B cell (primary cell): ENCODE results near the gene GPRC5B. TPM values are rescaled to one million over a fixed set of nuclear protein-coding genes. Genes with fewer than 3 reads are reported as not detected.

Source experiments
- ATAC-seq: fragments of 200-7000 bp; cut with Tn5 transposase; one replicate; pipeline ENCODE4 v1.10.0; 2021; ENCODE audit warnings: low read depth, mild to moderate bottlenecking, moderate number of reproducible peaks, moderate library complexity
- CTCF ChIA-PET: fragments of 350-600 bp; sonication (Branson Sonifier 250); formaldehyde crosslinking; loops from one replicate; lab custom pipeline; 2021; ENCODE audit warnings: antibody characterized with exemption, inconsistent platforms; lab: Charles Lee
- POLR2A ChIA-PET: fragments of 350-600 bp; sonication (Branson Sonifier 250); formaldehyde crosslinking; loops from one replicate; lab custom pipeline; 2021; ENCODE audit warnings: antibody characterized with exemption; lab: Charles Lee
- DNase-seq: peaks from one replicate; pipeline ENCODE4 v3.0.0; 2013
- H2AFZ ChIP-seq: 2 replicates; pipeline ENCODE4 v1.6.1; 2012; ENCODE audit warnings: mild to moderate bottlenecking, low read depth, low read length; ENCODE audit not compliant: insufficient read depth, poor library complexity, severe bottlenecking
- H3K27ac ChIP-seq, 2 donors: 1 replicate in 1 of 2; 2 replicates in 1 of 2; pipeline ENCODE4 v1.5.1; 2012 to 2013; ENCODE audit warnings: low read length in 2 of 2, mild to moderate bottlenecking in 2 of 2, moderate library complexity in 1 of 2
- H3K27me3 ChIP-seq, 4 experiments: fragments of 200-600 bp in 1 of 4; sonication (generic) in 1 of 4; replicated peaks in 1 of 4; 1 replicate in 2 of 4; 2 replicates in 2 of 4; pipeline versions ENCODE4 v1.6.1 to v1.7.0; 2013 to 2016; ENCODE audit warnings: low read length in 3 of 4, mild to moderate bottlenecking in 2 of 4, mixed read lengths in 1 of 4, moderate library complexity in 1 of 4; ENCODE audit not compliant: insufficient read depth in 4 of 4, control insufficient read depth in 3 of 4; ENCODE audit errors: control extremely low read depth in 1 of 4
- H3K36me3 ChIP-seq, 2 experiments: replicated peaks in 1 of 2; 1 replicate in 1 of 2; 2 replicates in 1 of 2; pipeline versions ENCODE4 v1.6.1 to v1.7.1; 2013; ENCODE audit warnings: low read length in 1 of 2; ENCODE audit not compliant: insufficient read depth in 2 of 2, control insufficient read depth in 1 of 2; ENCODE audit errors: control extremely low read depth in 1 of 2, extremely low read depth in 1 of 2
- H3K4me1 ChIP-seq, 2 donors: fragments of 200-600 bp in 1 of 2; sonication (generic) in 1 of 2; 1 replicate in 1 of 2; 2 replicates in 1 of 2; pipeline versions ENCODE4 v1.5.1 to v1.6.1; 2013 to 2017; ENCODE audit warnings: low read length in 2 of 2; ENCODE audit not compliant: control insufficient read depth in 2 of 2, insufficient read depth in 2 of 2
- H3K4me2 ChIP-seq: replicated peaks from 2 replicates; pipeline ENCODE3; 2012; ENCODE audit warnings: mild to moderate bottlenecking, low read depth, low read length; ENCODE audit not compliant: poor library complexity, severe bottlenecking
- H3K4me3 ChIP-seq, 5 experiments: fragments of 200-600 bp in 1 of 5; sonication (generic) in 1 of 5; 1 replicate in 3 of 5; 2 replicates in 2 of 5; pipeline versions ENCODE4 v1.5.1 to v1.7.0; 2011 to 2016; ENCODE audit warnings: low read length in 4 of 5, mild to moderate bottlenecking in 4 of 5, low read depth in 2 of 5, control low read depth in 1 of 5, moderate library complexity in 1 of 5; ENCODE audit not compliant: insufficient read depth in 1 of 5; ENCODE audit errors: control extremely low read depth in 1 of 5, extremely low read depth in 1 of 5
- H3K79me2 ChIP-seq: fragments of 200-600 bp; sonication (generic); one replicate; pipeline ENCODE4 v1.6.0; 2016; ENCODE audit warnings: low read length; ENCODE audit not compliant: control insufficient read depth, insufficient read depth
- H3K9ac ChIP-seq: fragments of 200-600 bp; sonication (generic); 2 replicates; pipeline ENCODE4 v1.6.1; 2017; ENCODE audit warnings: mild to moderate bottlenecking, low read length, moderate library complexity
- H3K9me3 ChIP-seq, 3 donors: one replicate each; pipeline versions ENCODE4 v1.6.1 to v1.7.1; 2013; ENCODE audit warnings: low read length in 2 of 3; ENCODE audit not compliant: control insufficient read depth in 2 of 3, insufficient read depth in 1 of 3; ENCODE audit errors: control extremely low read depth in 1 of 3
- H4K20me1 ChIP-seq: 2 replicates; pipeline ENCODE4 v1.6.0; 2012; ENCODE audit warnings: mild to moderate bottlenecking, low read length; ENCODE audit not compliant: insufficient read depth, control insufficient read depth, poor library complexity, severe bottlenecking
- H3K27ac Mint-ChIP-seq: one replicate; pipeline ENCODE4 v1.8.0; 2021; ENCODE audit warnings: mixed read lengths
- H3K27me3 Mint-ChIP-seq: one replicate; pipeline ENCODE4 v1.8.0; 2021; ENCODE audit warnings: mixed read lengths
- H3K4me1 Mint-ChIP-seq: one replicate; pipeline ENCODE4 v1.8.0; 2021; ENCODE audit warnings: mixed read lengths
- H3K4me3 Mint-ChIP-seq: one replicate; pipeline ENCODE4 v1.8.0; 2021; ENCODE audit warnings: mixed read lengths
- H3K9me3 Mint-ChIP-seq: one replicate; pipeline ENCODE4 v1.8.0; 2022; ENCODE audit warnings: mixed read lengths; ENCODE audit not compliant: insufficient read depth
- EZH2 ChIP-seq: IDR thresholded peaks from 2 replicates; pipeline ENCODE4 v1.6.1; 2012; ENCODE audit warnings: borderline replicate concordance, low read depth, mild to moderate bottlenecking, moderate library complexity, low read length; ENCODE audit not compliant: insufficient read depth, poor library complexity, severe bottlenecking
- WGBS: methylation state at CpG from one replicate; pipeline ENCODE4 v1.1.5; 2013; ENCODE audit warnings: missing lambda C conversion rate; ENCODE audit not compliant: insufficient coverage; 5-methylcytosine and 5-hydroxymethylcytosine counted together
- intact Hi-C: fragments of 100-400 bp; cut with micrococcal nuclease; formaldehyde crosslinking; loops from one replicate; pipeline ENCODE4 v1.10.0; 2022
- polyA plus RNA-seq: library from polyadenylated mRNA; depleted of rRNA; stranded (reverse); fragments of >200 nt; gene quantifications from 2 replicates; pipeline ENCODE4 v1.2.3, GENCODE V29; 2012
- total RNA-seq, 2 donors: library from RNA; stranded (reverse); fragments of 120-200 nt in 1 of 2; gene quantifications; 1 replicate in 1 of 2; 2 replicates in 1 of 2; pipeline versions ENCODE4 v1.2.3 to v1.2.4, GENCODE V29; 2013 to 2022
- TF ChIP-seq, protein P1 (sequence below): fragments of 200-600 bp; IDR thresholded peaks from one replicate; pipeline ENCODE4 v1.8.0; 2022; ENCODE audit warnings: antibody characterized with exemption, mild to moderate bottlenecking

Gene GPRC5B
- total and polyA plus RNA-seq, 2 donors (not counting 1 experiment from before 2014, with no cell fraction given): not detected

DNA sequence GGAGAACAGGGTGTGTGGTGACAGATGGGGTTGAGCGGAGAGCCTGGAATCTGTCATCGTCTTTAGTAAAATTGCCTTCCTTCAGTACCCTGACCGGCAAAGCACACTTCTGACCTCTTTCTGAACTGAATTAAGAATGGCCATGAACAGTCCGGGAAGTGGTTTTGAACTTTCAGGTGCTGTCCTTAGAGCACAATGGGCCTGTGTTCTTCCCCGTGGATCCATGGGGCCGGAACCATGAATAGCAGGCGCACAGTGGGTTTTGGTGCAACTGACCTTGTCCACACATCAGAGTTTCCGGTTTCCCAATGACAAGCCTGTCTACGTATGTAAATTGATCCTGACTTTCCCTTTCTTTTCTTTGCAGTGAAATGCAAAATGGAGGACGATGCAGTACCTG is 28.5 kb downstream of the GPRC5B start:
- H3K4me3 ChIP-seq: no peak overlapping the region
- peaks cover 9% of the 10 kb centered on the region for H3K27me3 Mint-ChIP-seq
- ChIA-PET POLR2A (no interaction called here), CTCF (no interaction called here)
- H3K4me2 ChIP-seq: no peak overlapping the region
- no peak overlapping the region for H3K27ac Mint-ChIP-seq
- intact Hi-C loops: no loop called here
- no peak overlapping the region for H3K4me3 Mint-ChIP-seq
- no peaks in the 10 kb centered on the region for H3K4me1 ChIP-seq
- ATAC-seq (no peak), DNase-seq (no peak)
- H4K20me1 ChIP-seq: no peaks in the 10 kb centered on the region
- no peaks in the 10 kb centered on the region for H3K79me2 ChIP-seq
- H3K9me3 Mint-ChIP-seq: no peaks in the 10 kb centered on the region
- no peak for TF ChIP-seq EZH2
- TF ChIP-seq, protein P1, sequence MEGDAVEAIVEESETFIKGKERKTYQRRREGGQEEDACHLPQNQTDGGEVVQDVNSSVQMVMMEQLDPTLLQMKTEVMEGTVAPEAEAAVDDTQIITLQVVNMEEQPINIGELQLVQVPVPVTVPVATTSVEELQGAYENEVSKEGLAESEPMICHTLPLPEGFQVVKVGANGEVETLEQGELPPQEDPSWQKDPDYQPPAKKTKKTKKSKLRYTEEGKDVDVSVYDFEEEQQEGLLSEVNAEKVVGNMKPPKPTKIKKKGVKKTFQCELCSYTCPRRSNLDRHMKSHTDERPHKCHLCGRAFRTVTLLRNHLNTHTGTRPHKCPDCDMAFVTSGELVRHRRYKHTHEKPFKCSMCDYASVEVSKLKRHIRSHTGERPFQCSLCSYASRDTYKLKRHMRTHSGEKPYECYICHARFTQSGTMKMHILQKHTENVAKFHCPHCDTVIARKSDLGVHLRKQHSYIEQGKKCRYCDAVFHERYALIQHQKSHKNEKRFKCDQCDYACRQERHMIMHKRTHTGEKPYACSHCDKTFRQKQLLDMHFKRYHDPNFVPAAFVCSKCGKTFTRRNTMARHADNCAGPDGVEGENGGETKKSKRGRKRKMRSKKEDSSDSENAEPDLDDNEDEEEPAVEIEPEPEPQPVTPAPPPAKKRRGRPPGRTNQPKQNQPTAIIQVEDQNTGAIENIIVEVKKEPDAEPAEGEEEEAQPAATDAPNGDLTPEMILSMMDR: no peak
- H3K27ac ChIP-seq: no peak overlapping the region
- no peaks in the 10 kb centered on the region for H3K36me3 ChIP-seq
- no peaks in the 10 kb centered on the region for H3K9me3 ChIP-seq
- no peaks in the 10 kb centered on the region for H3K4me1 Mint-ChIP-seq
- 96% methylated on average over 9 of the region's 10 CpGs for WGBS
- no peaks in the 10 kb centered on the region for H3K27me3 ChIP-seq
- no peak overlapping the region for H2AFZ ChIP-seq
- no peak overlapping the region for H3K9ac ChIP-seq

DNA sequence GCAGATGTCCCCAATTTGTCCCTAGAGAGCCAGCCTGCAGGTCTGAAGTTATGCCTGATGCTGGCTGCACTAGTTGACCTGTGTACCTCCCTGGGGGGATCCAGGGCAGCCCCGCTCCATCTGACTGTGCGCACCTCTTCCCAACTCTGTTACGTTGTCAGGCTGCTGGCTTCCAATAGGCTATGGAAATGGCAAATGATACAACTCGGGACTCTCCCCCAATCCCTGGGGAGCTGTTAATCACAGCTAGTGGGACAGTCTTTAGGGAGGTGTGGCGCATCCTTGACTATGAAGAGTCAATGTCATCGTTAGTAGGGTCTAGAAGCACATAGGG is 30.1 kb downstream of the GPRC5B start:
- no peak overlapping the region for H3K9ac ChIP-seq
- DNase-seq (no peak), ATAC-seq (no peak)
- Mint-ChIP-seq H3K9me3 (no peaks in the 10 kb centered on the region), H3K4me3 (no peak overlapping the region), H3K27me3 (peaks cover 15% of the 10 kb centered on the region), H3K4me1 (no peaks in the 10 kb centered on the region), H3K27ac (no peak overlapping the region)
- no peak for TF ChIP-seq EZH2
- TF ChIP-seq, protein P1: no peak
- no peak overlapping the region for H3K4me3 ChIP-seq
- H3K4me2 ChIP-seq: no peak overlapping the region
- H4K20me1 ChIP-seq: no peaks in the 10 kb centered on the region
- 79% methylated on average over 4 of the region's 6 CpGs for WGBS
- CTCF ChIA-PET: no interaction called here
- H3K4me1 ChIP-seq: no peaks in the 10 kb centered on the region
- POLR2A ChIA-PET: no interaction called here
- no peaks in the 10 kb centered on the region for H3K27me3 ChIP-seq
- no peak overlapping the region for H3K27ac ChIP-seq
- no peaks in the 10 kb centered on the region for H3K79me2 ChIP-seq
- H2AFZ ChIP-seq: no peak overlapping the region
- H3K9me3 ChIP-seq: no peaks in the 10 kb centered on the region
- H3K36me3 ChIP-seq: no peaks in the 10 kb centered on the region
- intact Hi-C loops: no loop called here
